ENCODE results near the gene MYOF.

The MYOF gene

GRCh38 chr10:93478873-93479272, 3.3 kb downstream of the MYOF start:
- no peak for TF ChIP-seq CTCF (IDR thresholded peaks at IDR 0.05; ENCODE audit: low read depth, low read length)
- no peak for DNase-seq (ENCODE audit: extremely low read depth, low read depth)

GRCh38 chr10:93476756-93477155, 5.4 kb downstream of the MYOF start:
- no peak for TF ChIP-seq CTCF (IDR thresholded peaks at IDR 0.05; ENCODE audit: low read depth, low read length)
- DNase-seq (ENCODE audit: extremely low read depth, low read depth) = no peak

GRCh38 chr10:93475871-93476270, 6.3 kb downstream of the MYOF start:
- no peak for DNase-seq (ENCODE audit: extremely low read depth, low read depth)
- no peak for TF ChIP-seq CTCF (IDR thresholded peaks at IDR 0.05; ENCODE audit: low read depth, low read length)

- no peak for DNase-seq (ENCODE audit: extremely low read depth, low read depth)
- no peak for TF ChIP-seq CTCF (IDR thresholded peaks at IDR 0.05; ENCODE audit: low read depth, low read length)
These were observed 6.9 kb downstream of the MYOF start for GRCh38 chr10:93475227-93475626.

- TF ChIP-seq CTCF (IDR thresholded peaks at IDR 0.05; ENCODE audit: low read depth, low read length) = no peak
- no peak for DNase-seq (ENCODE audit: extremely low read depth, low read depth)
These were observed 8.2 kb downstream of the MYOF start for GRCh38 chr10:93473804-93474472.

- no peak for TF ChIP-seq CTCF (IDR thresholded peaks at IDR 0.05; ENCODE audit: low read depth, low read length)
- no peak for DNase-seq (ENCODE audit: extremely low read depth, low read depth)
These were observed 9.0 kb downstream of the MYOF start for GRCh38 chr10:93473161-93473560.

GRCh38 chr10:93471110-93471651, 11.0 kb downstream of the MYOF start:
- DNase-seq (ENCODE audit: extremely low read depth, low read depth) = peak; percentile 79
- no peak for TF ChIP-seq CTCF (IDR thresholded peaks at IDR 0.05; ENCODE audit: low read depth, low read length)
